ENCODE measurements around the gene GMPR2. TPM values are rescaled to one million over a fixed set of nuclear protein-coding genes. Genes with fewer than 3 reads are reported as not detected.

GMPR2 gene
- total RNA-seq, 3 donors from 2014 or later: 59.3 to 74.6 (median 66.1) TPM

DNA sequence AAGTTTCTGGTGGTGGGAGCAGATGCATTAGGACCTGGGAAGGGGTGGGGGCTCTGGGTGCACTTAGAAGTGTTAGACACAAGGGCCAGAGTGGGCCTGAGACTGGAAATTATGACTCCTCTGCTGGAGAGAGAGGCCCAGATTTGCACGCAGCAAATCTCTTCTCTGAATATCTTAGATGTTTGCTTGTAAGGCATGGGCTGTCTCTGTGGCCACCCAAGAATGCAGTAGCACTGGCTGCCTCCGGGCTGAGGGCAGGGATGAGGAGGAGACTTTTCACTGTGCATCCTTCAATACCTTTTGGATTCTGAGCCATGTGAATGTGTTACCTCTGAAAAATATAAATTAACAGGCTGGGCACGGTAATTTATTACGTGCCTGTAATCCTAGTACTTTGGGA, 52.6 kb downstream of the GMPR2 start:
- intact Hi-C loops (cut with DNase I; ENCODE audit: low total_unique reads): no loop called here
- H3K4me1 ChIP-seq: no peaks in the 10 kb centered on the region
- H3K36me3 ChIP-seq: no peaks in the 10 kb centered on the region
- H3K9me3 ChIP-seq: no peaks in the 10 kb centered on the region
- H3K27ac ChIP-seq: no peak overlapping the region
- no peak for DNase-seq (ENCODE audit: low spot score in 2 of 2)
- H3K27me3 ChIP-seq: no peaks in the 10 kb centered on the region
- TF ChIP-seq, protein P1, sequence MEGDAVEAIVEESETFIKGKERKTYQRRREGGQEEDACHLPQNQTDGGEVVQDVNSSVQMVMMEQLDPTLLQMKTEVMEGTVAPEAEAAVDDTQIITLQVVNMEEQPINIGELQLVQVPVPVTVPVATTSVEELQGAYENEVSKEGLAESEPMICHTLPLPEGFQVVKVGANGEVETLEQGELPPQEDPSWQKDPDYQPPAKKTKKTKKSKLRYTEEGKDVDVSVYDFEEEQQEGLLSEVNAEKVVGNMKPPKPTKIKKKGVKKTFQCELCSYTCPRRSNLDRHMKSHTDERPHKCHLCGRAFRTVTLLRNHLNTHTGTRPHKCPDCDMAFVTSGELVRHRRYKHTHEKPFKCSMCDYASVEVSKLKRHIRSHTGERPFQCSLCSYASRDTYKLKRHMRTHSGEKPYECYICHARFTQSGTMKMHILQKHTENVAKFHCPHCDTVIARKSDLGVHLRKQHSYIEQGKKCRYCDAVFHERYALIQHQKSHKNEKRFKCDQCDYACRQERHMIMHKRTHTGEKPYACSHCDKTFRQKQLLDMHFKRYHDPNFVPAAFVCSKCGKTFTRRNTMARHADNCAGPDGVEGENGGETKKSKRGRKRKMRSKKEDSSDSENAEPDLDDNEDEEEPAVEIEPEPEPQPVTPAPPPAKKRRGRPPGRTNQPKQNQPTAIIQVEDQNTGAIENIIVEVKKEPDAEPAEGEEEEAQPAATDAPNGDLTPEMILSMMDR (IDR thresholded peaks at IDR 0.05): no peak
- TF ChIP-seq POLR2AphosphoS5 (IDR thresholded peaks at IDR 0.05) (no peak), POLR2A (IDR thresholded peaks at IDR 0.05) (no peak)
- no peak overlapping the region for H3K4me3 ChIP-seq

DNA sequence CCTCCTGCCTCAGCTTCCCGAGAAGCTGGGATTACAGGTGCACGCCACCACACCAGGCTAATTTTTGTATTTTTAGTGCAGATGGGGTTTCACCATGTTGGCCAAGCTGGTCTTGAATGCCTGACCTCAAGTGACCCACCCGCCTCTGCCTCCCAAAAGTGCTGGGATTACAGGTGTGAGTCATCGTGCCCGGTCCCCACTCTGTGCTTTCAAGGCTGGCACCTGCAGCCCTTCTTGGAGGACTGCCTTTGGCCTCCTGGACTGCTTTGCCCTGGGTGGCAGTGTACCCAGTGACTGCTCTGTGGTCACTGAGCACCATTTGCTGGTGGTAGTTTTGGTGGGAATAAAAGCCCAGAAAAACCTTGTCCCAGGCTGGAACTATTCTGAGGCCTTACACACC, 54.3 kb downstream of the GMPR2 start:
- TF ChIP-seq POLR2AphosphoS5 (IDR thresholded peaks at IDR 0.05) (no peak), POLR2A (IDR thresholded peaks at IDR 0.05) (no peak)
- TF ChIP-seq, protein P1 (IDR thresholded peaks at IDR 0.05): no peak
- H3K9me3 ChIP-seq: no peaks in the 10 kb centered on the region
- H3K36me3 ChIP-seq: no peaks in the 10 kb centered on the region
- H3K27me3 ChIP-seq: no peaks in the 10 kb centered on the region
- intact Hi-C loops (cut with DNase I; ENCODE audit: low total_unique reads): no loop called here
- H3K27ac ChIP-seq: no peak overlapping the region
- no peaks in the 10 kb centered on the region for H3K4me1 ChIP-seq
- no peak for DNase-seq (ENCODE audit: low spot score in 2 of 2)
- H3K4me3 ChIP-seq: no peak overlapping the region

Other genes with a start within 250 kb of the GMPR2 start
- gene DHRS4L2, start 244.0 kb upstream of the GMPR2 start, total RNA-seq: 10 to 100 TPM; 13.4 to 22.9 (median 16.8) TPM
- under 1 TPM; 0.16 to 0.98 (median 0.73) TPM for gene CARMIL3, start 180.9 kb upstream of the GMPR2 start, total RNA-seq
- gene CPNE6, start 161.4 kb upstream of the GMPR2 start, total RNA-seq: not detected
- gene PCK2, start 138.6 kb upstream of the GMPR2 start, total RNA-seq: 10 to 100 TPM; 20.5 to 51.5 (median 24.3) TPM
- 10 to 100 TPM; 78.6 to 81.6 (median 80.9) TPM for gene DCAF11, start 118.2 kb upstream of the GMPR2 start, total RNA-seq
- gene NRL, start 118.0 kb upstream of the GMPR2 start, total RNA-seq: 1 to 10 TPM; 2.1 to 5.6 (median 2.5) TPM
- gene FITM1, start 102.3 kb upstream of the GMPR2 start, total RNA-seq: 1 to 10 TPM; 1.2 to 2.6 (median 1.6) TPM
- 100 to 1,000 TPM in 2 of 3 donors, 10 to 100 TPM in 1; 91.1 to 151 (median 135) TPM for gene PSME1, start 96.7 kb upstream of the GMPR2 start, total RNA-seq
- 10 to 100 TPM; 13.4 to 19.0 (median 16.5) TPM for gene EMC9, start 91.3 kb upstream of the GMPR2 start, total RNA-seq
- gene PSME2, start 86.3 kb upstream of the GMPR2 start, total RNA-seq: 10 to 100 TPM; 22.1 to 69.2 (median 62.1) TPM
- 10 to 100 TPM; 29.1 to 43.8 (median 41.0) TPM for gene RNF31, start 85.4 kb upstream of the GMPR2 start, total RNA-seq
- 10 to 100 TPM; 44.6 to 76.0 (median 54.7) TPM for gene IRF9, start 71.7 kb upstream of the GMPR2 start, total RNA-seq
- gene REC8, start 60.8 kb upstream of the GMPR2 start, total RNA-seq: 10 to 100 TPM in 1 of 3 donors, 1 to 10 TPM in 2; 2.9 to 10.2 (median 6.6) TPM
- 10 to 100 TPM; 17.0 to 41.6 (median 21.7) TPM for gene IPO4, start 44.1 kb upstream of the GMPR2 start, total RNA-seq
- gene TM9SF1, start 37.5 kb upstream of the GMPR2 start, total RNA-seq: 10 to 100 TPM; 52.3 to 75.7 (median 71.1) TPM
- 1 to 10 TPM in 1 of 3 donors, not detected in 2; 1.3 TPM for gene TSSK4, start 27.2 kb upstream of the GMPR2 start, total RNA-seq
- 10 to 100 TPM; 66.5 to 88.8 (median 85.0) TPM for gene CHMP4A, start 19.4 kb upstream of the GMPR2 start, total RNA-seq
- gene MDP1, start 16.9 kb upstream of the GMPR2 start, total RNA-seq: 10 to 100 TPM; 13.1 to 20.8 (median 17.1) TPM
- 100 to 1,000 TPM; 118 to 165 (median 150) TPM for gene NEDD8, start 562 bp upstream of the GMPR2 start, total RNA-seq
- gene TINF2, start 9.7 kb downstream of the GMPR2 start, total RNA-seq: 10 to 100 TPM; 53.1 to 71.9 (median 55.5) TPM
- gene TGM1, start 30.2 kb downstream of the GMPR2 start, total RNA-seq: 10 to 100 TPM in 1 of 3 donors, 1 to 10 TPM in 1, under 1 TPM in 1; 0.32 to 18.7 (median 1.6) TPM
- 10 to 100 TPM; 24.8 to 41.6 (median 34.4) TPM for gene RABGGTA, start 38.7 kb downstream of the GMPR2 start, total RNA-seq
- gene DHRS1, start 66.9 kb downstream of the GMPR2 start, total RNA-seq: 10 to 100 TPM; 21.9 to 45.7 (median 32.1) TPM
- gene NOP9, start 66.9 kb downstream of the GMPR2 start, total RNA-seq: 10 to 100 TPM; 18.4 to 21.0 (median 19.0) TPM
- 10 to 100 TPM in 2 of 3 donors, 1 to 10 TPM in 1; 8.0 to 14.4 (median 10.4) TPM for gene CIDEB, start 75.0 kb downstream of the GMPR2 start, total RNA-seq
- gene LTB4R2, start 77.2 kb downstream of the GMPR2 start, total RNA-seq: 10 to 100 TPM in 1 of 3 donors, 1 to 10 TPM in 2; 8.5 to 11.1 (median 9.4) TPM
- 10 to 100 TPM in 2 of 3 donors, 1 to 10 TPM in 1; 5.7 to 18.4 (median 12.8) TPM for gene LTB4R, start 78.6 kb downstream of the GMPR2 start, total RNA-seq
- gene ADCY4, start 102.1 kb downstream of the GMPR2 start, total RNA-seq: 10 to 100 TPM; 13.8 to 60.6 (median 27.7) TPM
- 10 to 100 TPM; 10.7 to 13.4 (median 12.0) TPM for gene RIPK3, start 107.1 kb downstream of the GMPR2 start, total RNA-seq
- gene NFATC4, start 135.3 kb downstream of the GMPR2 start, total RNA-seq: 10 to 100 TPM; 28.6 to 67.2 (median 32.8) TPM
- gene NYNRIN, start 166.1 kb downstream of the GMPR2 start, total RNA-seq: 1 to 10 TPM; 6.4 to 8.2 (median 7.7) TPM
- gene CBLN3, start 196.7 kb downstream of the GMPR2 start, total RNA-seq: 1 to 10 TPM; 1.6 to 3.8 (median 2.3) TPM
- 10 to 100 TPM; 48.5 to 68.1 (median 63.9) TPM for gene KHNYN, start 197.0 kb downstream of the GMPR2 start, total RNA-seq
- 10 to 100 TPM; 42.1 to 63.4 (median 53.4) TPM for gene SDR39U1, start 209.8 kb downstream of the GMPR2 start, total RNA-seq

All from breast epithelium (tissue), 4 donors.